CD4-positive, alpha-beta T cell treated with Interleukin-1 beta for 1 hour (primary cell): ENCODE results near the gene SENP5.
"Not testable (repeated sequence)": the region's sequence is repeated elsewhere in the genome, so short reads cannot be mapped to it uniquely, and the experiment has no call there.

ENCODE experiments used
- DNase-seq, 2 donors: peaks; one replicate each; pipeline ENCODE4 v3.0.0-alpha.2; 2020 to 2022

The SENP5 gene

GRCh38 chr3:196867507-196868296 lies at the start of gene SENP5:
Gene SENP5 (plus strand): TSS chr3:196867920. CDS start chr3:196885182, 17,262 bp downstream.
- DNase-seq, result peak; percentile 89

- DNase-seq, result no peak
These were observed 45.8 kb upstream of the SENP5 start for GRCh38 chr3:196821806-196822355.

GRCh38 chr3:196829651-196830050 lies 38.1 kb upstream of the SENP5 start:
- DNase-seq, result not testable (repeated sequence)

GRCh38 chr3:196835086-196835485 lies 32.6 kb upstream of the SENP5 start:
- DNase-seq, result no peak

GRCh38 chr3:196836626-196837025 lies 31.1 kb upstream of the SENP5 start:
- not testable (repeated sequence) for DNase-seq

GRCh38 chr3:196837819-196838420 lies 29.8 kb upstream of the SENP5 start:
- peak; percentile 69 to 76 for DNase-seq

- DNase-seq, result not testable (repeated sequence)
These were observed 28.4 kb upstream of the SENP5 start for GRCh38 chr3:196839351-196839750.

- no peak for DNase-seq
These were observed 24.9 kb upstream of the SENP5 start for GRCh38 chr3:196842567-196843434.

- DNase-seq, result no peak
These were observed 24.1 kb upstream of the SENP5 start for GRCh38 chr3:196843435-196844110.

GRCh38 chr3:196844235-196845219 lies 23.2 kb upstream of the SENP5 start:
- DNase-seq, result not testable (repeated sequence)

- DNase-seq, result not testable (repeated sequence)
These were observed 19.3 kb upstream of the SENP5 start for GRCh38 chr3:196848375-196848774.

- DNase-seq, result no peak
These were observed 18.5 kb upstream of the SENP5 start for GRCh38 chr3:196849180-196849741.

- not testable (repeated sequence) for DNase-seq
These were observed 4.7 kb upstream of the SENP5 start for GRCh38 chr3:196863000-196863399.

GRCh38 chr3:196867155-196867506 lies 589 bp upstream of the SENP5 start:
- no peak for DNase-seq

- DNase-seq, result peak; percentile 5 to 11
These were observed 559 bp downstream of the SENP5 start for GRCh38 chr3:196868297-196868661.

- no peak for DNase-seq
These were observed 4.6 kb downstream of the SENP5 start for GRCh38 chr3:196872316-196872715.

- DNase-seq, result not testable (repeated sequence)
These were observed 6.9 kb downstream of the SENP5 start for GRCh38 chr3:196874511-196875094.

- no peak for DNase-seq
These were observed 7.5 kb downstream of the SENP5 start for GRCh38 chr3:196875258-196875657.

GRCh38 chr3:196883361-196883760 lies 15.6 kb downstream of the SENP5 start:
- DNase-seq, result no peak

- DNase-seq, result no peak
These were observed 18.4 kb downstream of the SENP5 start for GRCh38 chr3:196886144-196886543.
